CD4-positive, alpha-beta T cell treated with Interferon gamma for 1 hour (primary cell): ENCODE data around the gene MAPKAP1.
A peak's percentile ranks its signal among the peaks of the same experiment; 100 is the strongest.

ENCODE experiments used
- DNase-seq: peaks from one replicate; pipeline ENCODE4 v3.0.0-alpha.2; 2020

Gene MAPKAP1

GRCh38 chr9:125426926-125427325 is 280.1 kb downstream of the MAPKAP1 start:
- DNase-seq = no peak

- DNase-seq = no peak
Observed at GRCh38 chr9:125425901-125426515, 281.0 kb downstream of the MAPKAP1 start.

DNA sequence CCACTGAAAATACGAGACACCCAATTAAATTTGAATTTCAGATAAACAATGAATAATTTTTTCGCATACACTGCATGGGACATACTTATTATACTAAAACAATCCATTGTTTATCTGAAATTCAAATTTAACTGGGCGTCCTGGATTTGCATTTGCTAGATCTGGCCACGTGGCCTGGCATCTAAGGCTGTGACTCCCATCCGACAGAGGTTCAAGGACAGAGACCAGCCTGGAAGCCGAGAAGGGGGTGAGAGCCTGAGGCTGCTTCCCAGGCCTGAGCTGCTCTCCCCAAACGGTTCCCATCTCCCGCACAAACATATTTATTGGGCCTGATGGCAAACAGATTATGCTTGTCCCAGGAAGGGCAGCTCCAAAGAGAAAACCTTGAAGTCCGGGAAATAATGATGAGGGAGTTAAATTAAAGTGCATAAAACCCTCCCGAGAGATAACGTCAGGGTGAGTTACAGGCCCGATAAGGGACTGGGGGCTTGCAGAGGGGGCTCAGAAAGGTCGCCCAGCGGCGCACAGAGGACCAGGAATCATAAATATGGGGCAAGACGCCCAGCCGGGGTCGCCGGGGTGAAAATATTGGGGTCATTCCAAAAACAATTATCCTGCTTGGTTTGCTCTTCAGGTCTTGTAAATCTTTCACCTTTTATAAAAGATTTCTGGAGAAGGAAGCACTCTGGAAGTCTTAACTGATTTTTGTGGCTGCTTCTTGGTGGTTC is 281.7 kb downstream of the MAPKAP1 start:
- no peak for DNase-seq

DNA sequence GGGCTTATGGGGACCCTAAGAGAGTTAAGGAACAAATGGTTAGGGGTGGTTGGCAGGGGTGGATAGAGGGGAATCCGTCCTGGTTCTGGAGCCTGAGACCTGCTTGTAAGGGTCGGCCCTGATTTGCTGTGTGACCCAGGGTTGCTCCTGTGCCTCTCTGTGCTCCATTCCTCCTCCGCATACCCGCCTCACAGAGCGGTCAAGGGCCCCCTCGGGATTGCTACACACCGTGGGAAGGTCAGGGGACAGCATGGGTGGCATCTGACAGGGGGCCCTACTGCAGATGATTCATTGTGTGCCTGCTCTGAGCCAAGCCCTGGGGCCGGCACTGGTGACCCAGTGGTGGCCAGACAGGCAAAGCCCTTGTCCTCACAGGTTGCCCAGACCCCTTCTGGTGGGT is 283.0 kb downstream of the MAPKAP1 start:
- no peak for DNase-seq

- no peak for DNase-seq
Observed at GRCh38 chr9:125422853-125423252, 284.2 kb downstream of the MAPKAP1 start.

DNA sequence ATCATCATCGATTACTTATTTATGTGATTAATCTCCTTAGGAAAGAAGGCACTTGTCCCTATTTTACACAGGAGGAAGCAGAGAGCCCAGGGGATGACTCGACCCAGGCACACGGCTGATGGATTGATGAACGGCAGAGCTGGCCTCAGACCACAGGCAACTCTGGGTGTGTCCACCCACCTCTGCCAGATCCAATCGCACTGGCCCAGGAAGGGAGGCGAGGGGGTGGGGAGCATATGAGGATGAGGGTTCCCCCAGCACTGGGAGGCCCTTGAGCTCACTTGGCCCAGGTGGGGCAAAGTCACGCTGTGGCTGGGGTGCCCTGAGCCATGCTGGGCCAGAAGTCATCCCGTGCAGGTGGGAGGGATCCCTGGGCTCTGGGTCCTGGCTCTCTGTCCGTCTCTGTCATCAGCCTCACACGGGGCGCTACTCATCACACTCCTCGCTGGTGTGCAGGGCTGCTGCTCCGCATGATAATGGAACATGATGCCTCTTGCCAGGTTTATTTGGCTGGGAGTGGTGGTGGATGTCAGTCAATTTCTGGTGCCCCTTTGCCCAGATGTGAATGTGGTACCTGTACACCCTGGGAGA is 285.3 kb downstream of the MAPKAP1 start:
- no peak for DNase-seq

DNA sequence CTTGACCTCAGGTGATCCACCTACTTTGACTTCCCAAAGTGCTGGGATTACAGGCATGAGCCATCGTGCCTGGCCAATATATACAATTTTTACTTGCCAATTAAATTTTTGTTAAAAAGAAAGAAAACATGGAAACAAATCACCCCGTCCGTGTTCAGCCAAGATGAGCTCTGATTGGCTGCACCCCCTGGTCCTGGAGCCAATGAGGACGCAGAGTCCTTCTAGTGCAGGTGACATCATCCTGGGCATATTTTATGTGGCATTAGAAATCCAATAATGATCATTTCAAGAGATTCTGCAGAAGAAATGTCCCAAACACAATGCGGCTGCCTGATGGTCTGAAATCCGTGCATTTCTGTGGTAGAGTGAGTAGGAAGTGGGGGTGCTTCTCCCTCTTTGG is 285.8 kb downstream of the MAPKAP1 start:
- DNase-seq = no peak

- DNase-seq = no peak
Observed at GRCh38 chr9:125418404-125418803, 288.6 kb downstream of the MAPKAP1 start.

- DNase-seq = no peak
Observed at GRCh38 chr9:125416517-125416916, 290.5 kb downstream of the MAPKAP1 start.

GRCh38 chr9:125415583-125416460 is 291.2 kb downstream of the MAPKAP1 start:
- DNase-seq = no peak

DNA sequence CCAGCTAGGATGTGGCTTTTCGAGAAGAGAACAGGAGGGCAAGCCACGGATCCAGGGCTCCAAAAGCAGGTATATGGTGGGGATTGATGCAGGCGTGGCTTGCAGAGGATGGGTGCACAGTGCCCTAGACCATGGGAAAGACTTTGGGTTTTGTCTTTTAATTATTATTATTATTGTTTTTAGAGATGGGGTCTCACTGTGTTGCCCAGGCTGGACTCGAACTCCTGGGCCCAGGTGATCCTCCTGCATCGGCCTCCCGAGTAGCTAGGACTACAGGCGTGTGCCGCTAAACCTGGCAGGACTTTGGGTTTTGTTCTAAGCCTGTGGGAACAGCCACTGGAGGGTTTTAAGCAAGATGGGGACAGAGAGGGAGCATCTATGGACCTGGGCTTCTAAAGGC is 293.4 kb downstream of the MAPKAP1 start:
- DNase-seq = no peak

DNA sequence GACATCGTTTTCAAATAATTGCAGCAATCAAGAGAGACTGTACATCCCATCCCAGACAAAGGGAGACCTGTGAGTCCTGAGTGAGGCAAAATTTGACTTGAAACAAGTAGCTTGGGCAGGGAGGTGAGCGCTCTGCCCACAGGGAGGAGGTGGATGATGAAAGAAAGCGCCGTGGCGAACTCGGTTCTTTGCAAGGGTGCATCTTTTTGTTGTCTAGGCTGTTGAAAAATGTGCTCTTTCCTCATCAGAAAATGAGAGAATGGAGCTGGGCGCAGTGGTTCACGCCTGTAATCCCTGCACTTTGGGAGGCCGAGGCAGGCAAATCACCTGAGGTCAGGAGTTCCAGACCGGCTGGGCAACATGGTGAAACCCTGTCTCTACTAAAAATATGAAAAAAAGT is 294.8 kb downstream of the MAPKAP1 start:
- DNase-seq = no peak

DNA sequence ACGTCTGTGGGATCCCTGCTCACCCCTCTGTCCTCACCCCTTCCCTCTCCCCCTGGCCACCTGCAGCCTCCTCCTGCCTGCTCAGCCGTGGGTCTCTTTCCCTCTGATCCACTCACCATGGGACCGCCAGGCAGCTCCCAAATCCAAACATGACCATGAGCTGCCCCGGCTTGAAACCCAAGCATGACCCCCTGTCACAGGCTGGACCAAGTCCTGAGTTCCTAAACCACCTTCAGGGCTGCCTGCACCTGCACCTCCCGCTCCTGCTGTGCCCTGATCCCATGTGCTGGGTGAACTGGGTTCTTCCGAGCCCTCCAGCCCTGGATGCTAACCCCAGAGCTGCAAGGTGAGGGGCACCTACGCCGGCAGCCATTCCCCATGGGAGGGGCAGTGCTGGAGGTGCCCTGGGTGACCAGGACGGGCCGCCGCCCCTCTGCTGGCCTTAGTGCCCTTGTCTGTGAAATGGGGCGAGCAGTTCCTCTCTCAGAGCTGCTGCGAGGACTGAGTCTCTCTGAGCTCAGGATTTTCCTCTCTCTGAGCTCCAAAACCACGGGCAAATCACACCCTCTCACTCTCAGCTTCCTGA is 295.7 kb downstream of the MAPKAP1 start:
- DNase-seq = no peak

- no peak for DNase-seq
Observed at GRCh38 chr9:125410522-125410894, 296.5 kb downstream of the MAPKAP1 start.

DNA sequence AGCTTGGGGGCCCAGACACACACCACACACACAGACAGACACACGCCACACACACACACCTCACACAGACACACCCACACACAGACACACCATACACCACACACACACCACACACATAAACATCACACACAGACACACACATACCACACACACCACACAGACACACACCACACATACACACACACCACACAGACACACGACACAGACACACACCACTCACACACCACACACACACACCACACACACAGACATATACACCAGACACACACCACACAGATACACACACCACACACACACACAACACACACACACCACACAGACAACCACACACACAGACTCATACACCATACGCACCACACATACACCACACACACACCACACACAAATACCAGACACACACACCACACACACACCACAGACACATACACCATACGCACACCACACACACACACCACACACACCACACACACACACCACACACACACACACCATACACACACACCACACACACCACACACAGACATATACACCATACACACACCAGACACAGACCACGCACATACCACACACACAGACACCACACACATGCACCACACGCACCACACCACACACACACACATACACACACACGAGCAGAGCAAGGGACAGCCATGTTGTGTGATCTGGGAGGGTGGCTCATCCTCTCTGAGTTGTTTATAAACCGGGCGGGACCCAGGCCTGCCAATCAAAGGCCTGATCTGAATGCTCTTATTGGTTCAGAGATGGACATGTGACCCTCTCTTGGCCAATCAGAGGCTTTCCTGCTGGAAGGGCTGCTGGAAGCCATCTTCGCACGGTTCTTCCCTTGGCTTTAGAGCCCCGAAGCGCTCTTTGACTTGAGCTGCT is 297.1 kb downstream of the MAPKAP1 start:
- no peak for DNase-seq

GRCh38 chr9:125409217-125409636 is 297.8 kb downstream of the MAPKAP1 start:
- no peak for DNase-seq

DNA sequence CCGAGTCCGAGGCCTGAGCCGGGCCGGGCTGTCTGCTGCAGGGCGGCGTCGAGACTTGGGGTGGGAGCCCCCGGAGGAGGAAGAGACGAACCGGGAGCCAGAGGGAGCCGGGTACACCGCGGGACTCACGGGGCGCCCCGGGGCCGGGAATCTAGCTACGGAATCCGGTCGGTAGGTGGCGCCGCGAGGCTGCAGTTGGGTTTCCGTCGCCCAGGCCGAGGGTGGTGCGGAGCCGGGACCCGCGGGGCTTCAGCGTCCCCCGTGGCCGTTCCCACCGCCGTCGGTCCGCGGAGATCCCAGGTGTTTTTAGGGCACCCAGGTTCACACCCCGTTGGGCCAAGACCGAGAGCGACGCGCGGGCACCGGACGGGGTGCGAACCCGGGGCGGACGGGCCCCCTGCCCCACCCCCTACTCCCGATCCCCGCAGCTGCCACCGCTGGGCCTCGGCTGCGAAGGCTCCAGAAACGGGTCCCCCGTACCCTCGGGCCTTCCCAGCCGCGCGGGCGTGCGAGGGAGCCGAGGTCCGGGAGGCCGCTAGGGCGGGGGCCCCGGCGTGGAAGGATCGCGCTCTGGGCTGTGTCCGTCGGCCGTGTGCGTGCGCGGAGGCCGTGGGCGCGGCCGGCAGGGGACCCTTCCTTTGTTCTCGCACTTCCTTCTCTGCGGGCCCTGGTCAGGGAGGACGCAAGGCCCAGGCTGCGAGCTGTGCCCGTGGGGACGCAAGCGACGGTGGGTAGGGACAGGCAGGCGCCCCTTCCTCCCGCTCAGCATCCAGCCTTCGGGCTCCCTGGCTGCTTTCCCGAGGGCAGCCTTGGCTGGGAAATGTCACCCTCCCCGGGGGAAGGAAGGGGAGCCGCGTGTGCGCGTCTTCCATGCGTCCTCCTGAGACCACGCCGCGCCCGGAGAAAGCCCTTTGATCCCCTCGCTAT is 298.8 kb downstream of the MAPKAP1 start:
- DNase-seq = peak; percentile 64

DNA sequence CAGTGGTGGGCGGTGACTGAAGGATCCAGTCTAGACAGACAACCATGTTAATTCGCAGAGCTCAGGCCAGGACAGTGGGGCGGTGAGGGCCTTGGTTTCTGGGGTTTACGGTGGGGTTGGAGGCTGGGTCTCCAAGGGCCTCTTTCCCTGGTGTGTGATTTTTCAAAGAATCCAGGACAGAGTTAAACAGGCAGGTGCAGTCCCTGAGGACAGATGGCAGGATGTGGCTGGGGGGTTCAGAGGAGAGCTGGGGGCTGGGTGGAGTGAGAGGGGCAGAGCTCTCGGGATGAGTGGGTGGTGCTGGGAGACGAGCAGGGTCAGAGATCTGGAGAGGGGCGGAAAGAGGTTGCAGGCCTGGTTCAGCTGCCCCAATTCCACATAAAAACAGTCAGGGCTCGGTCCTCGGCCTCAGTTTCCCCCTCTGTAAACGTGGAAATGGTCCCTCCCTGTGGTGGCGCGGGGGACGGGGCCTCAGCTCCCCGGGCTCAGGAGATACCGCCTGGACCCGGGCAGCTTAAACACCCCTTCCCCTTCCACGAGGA is 299.5 kb downstream of the MAPKAP1 start:
- DNase-seq = no peak

GRCh38 chr9:125406810-125407087 is 300.3 kb downstream of the MAPKAP1 start:
- no peak for DNase-seq

DNA sequence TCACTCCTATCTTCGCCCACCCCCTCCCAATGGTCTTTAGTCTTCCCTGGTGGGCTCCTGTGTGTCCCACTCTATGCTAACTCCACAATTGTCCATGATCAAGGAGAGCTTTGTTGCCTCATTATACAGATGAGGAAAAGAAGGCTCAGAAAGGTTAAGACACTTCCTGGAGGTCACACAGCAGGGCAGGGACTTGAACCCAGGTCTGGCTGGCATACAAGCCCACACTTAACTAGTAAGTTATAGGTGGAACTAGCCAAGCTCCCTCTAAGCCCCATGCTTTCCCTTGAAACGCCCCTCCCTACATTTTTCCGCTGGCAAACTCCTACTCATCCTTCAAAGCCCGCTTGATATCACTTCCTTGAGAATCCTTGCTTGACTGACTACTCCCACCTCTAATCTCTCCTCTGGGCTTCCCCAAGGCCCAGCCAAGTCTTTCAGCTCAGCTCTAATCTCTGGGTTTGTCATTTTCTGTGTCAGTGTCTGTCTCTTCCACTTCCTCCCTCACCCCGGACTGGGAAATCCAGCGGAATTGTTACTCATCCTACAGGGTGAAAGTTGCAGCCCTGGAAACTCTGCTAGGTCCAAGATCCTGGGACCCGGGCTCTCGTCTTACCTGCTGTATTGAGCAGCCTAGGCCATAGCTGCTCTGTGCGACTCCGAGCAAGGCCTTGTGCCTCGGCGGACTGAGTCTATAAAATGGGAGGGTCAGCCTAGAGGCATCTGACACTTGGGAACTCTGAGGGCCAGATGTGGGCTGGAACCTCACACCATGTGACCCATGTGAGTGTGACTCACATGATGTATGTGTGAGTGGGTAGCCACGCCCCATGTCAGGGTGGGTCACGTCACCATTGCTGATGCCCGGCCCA is 300.8 kb downstream of the MAPKAP1 start:
- no peak for DNase-seq
